T-helper 22 cell (primary cell): ENCODE data around the gene PROKR1.
"Not testable (repeated sequence)": the region's sequence is repeated elsewhere in the genome, so short reads cannot be mapped to it uniquely, and the experiment has no call there.

Experiments
- DNase-seq: peaks from one replicate; pipeline ENCODE4 v3.0.0-alpha.2; 2020; ENCODE audit warnings: low read depth

The PROKR1 gene

GRCh38 chr2:68643011-68643873 is at the start of gene PROKR1:
Gene PROKR1, plus strand, starts transcription at chr2:68643579. Its CDS starts 2,243 bp downstream, at chr2:68645822.
- DNase-seq: no peak

GRCh38 chr2:68594041-68594440 is 49.3 kb upstream of the PROKR1 start:
- no peak for DNase-seq

GRCh38 chr2:68594674-68595492 is 48.5 kb upstream of the PROKR1 start:
- peak; percentile 4 for DNase-seq

GRCh38 chr2:68595493-68595785 is 47.9 kb upstream of the PROKR1 start:
- not testable (repeated sequence) for DNase-seq

- not testable (repeated sequence) for DNase-seq
Measured at GRCh38 chr2:68600495-68600894, 42.9 kb upstream of the PROKR1 start.

DNA sequence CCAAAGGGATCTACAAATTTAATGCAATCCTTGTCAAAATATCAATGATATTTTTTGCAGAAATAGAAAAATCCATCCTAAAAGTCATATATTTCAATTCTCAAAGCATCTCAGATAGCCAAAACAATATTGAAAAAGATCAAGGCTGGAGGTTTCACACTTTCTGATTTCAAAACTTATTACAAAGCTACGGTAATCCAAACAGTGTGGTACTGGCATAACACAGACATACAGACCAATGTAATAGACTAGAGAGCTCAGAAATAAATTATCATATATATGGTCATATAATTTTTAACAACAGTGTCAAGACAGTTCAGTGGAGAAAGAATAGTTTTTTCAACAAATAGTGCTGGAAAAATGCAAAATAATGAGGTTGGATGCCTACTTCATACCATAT is 40.3 kb upstream of the PROKR1 start:
- DNase-seq: no peak

DNA sequence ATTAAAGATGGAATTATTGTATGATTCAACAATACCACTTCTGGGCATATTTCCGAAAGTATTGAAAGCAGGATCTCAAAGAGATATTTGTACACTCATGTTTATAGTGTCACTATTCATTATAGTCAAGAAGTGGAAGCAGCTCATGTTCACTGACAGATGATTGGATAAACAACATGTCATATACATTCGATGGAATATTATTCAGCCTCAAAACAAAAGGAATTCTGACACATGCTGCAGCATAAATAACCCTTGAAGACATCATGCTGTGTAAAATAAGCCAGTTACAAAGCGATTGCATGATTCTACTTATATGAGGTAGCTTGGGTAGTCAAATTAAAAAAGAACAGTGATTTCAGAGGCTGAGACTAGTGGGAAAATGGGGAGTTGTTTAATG is 39.3 kb upstream of the PROKR1 start:
- no peak for DNase-seq

DNA sequence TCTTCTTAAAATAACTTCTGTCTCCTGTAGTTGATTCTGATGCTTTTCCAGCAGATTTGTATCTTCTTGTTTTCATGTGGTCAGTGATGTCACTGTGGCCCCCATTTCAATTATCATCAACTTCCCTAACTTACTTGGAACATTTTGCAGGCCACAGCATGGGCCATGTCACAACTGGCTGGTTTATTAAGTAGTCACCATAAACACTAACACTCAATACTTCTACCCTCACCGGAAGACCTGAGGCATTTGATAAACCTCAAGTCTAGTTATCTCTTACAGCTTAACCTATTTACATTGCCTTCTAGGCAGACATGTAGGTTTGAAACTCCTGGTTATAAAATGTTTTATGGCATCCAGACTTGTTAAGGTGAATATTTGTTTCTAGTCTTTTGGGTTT is 37.4 kb upstream of the PROKR1 start:
- no peak for DNase-seq

GRCh38 chr2:68606759-68607158 is 36.6 kb upstream of the PROKR1 start:
- no peak for DNase-seq

DNA sequence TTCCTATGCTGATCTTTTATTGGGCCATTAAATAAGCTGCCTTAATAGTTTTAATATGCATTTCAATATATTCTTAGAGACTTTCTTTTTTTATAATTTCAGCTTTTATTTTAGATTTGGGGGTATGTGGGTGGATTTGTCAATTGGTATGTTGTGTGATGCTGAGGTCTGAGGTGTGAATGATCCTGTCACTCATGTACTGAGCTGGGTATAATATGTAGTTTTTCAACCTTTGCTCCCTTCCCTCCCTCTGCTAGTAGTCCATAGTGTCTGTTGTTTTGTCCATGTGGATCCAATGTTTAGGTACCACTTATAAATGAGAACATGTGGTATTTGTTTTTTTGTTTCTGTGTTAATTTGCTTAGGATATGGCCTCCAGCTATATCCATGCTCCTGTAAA is 35.5 kb upstream of the PROKR1 start:
- no peak for DNase-seq

DNA sequence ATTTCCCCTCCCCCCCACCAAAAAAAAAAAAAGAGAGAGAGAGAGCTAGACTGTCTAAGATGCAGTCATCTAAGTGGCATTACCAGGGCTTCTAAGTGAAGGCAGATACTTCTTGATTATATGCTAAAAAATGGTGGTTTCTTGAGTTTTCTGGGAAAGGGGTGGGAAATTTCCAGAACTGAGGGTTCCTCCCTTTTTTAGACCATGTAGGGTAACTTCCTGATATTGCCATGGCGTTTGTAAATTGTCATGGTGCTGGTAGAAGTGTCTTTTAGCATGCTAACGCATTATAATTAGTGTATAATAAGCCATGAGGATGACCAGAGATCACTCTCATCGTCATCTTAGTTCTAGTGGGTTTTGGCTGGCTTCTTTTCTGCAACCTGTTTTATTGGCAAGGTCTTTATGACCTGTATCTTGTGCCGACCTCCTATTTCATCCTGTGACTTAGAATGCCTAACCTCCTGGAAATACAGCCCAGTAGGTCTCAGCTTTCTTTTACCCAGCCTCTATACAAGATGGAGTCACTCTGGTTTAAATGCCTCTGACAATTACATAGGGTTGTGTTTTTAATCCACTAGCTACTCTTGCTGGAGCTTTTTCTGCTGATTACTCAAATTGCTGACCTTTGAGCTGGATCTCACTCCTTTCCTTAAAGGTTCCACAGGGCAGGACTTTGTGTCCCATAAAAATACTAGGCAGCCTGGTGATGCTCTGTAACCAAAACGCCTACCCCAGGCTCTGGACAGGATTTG is 30.4 kb upstream of the PROKR1 start:
- DNase-seq: no peak

- DNase-seq: no peak
Measured at GRCh38 chr2:68620772-68621171, 22.6 kb upstream of the PROKR1 start.

DNA sequence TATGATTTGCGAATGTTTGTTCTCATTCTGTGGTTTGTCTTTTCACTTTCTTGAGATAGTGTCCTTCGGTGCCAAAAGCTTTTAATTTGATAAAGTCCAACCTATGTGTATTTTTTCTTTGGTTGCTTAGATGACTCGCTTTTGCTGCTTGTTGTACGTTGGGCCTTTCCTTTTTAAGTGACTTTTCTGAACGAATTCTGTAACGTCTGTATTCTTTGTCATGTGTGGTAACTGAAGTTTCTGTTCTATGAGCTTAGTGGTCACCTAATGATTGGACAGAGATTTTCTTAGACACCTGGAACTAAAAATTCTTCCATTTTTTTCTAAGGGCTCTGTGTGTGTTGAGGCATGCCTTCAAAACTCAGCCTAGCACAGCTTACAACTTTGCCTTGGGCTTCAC is 19.6 kb upstream of the PROKR1 start:
- DNase-seq: no peak

DNA sequence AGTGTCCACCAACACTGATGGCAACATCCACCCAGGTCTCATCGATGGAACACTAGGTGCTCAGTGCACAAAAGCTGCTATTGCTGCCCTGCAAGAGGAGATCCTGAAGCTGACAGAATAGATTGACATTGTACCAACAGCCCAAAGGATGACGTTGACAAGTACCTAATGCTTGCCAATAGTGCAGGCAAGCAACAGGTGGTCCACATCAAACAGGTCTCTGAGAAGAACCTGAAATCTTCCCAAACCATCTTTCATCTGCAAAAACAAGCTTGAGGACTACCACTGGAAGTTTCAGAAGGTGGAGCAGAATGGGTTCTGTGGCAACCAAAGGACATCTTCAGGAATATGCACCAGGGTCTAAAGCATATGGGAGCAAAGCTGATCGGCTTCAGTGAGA is 15.8 kb upstream of the PROKR1 start:
- no peak for DNase-seq

DNA sequence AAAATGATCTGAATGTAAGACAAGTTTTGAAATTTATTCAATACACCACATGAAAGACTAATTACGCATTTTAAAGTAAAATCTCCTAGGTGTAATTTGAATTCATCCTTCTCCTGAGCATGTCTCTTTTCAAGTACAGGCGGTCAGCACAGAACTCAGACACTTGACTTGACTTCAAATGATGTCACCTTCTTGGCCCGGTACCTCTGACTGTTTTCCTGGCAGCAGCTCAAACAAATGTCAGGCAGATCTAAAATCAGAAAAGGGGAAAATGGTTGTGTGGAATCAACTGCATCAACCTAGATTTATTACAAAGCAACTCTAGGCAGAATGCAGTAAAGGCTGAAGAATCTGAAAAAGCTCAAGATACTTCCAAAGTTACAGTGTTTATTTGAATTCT is 11.4 kb upstream of the PROKR1 start:
- no peak for DNase-seq

GRCh38 chr2:68637047-68637446 is 6.3 kb upstream of the PROKR1 start:
- DNase-seq: no peak

DNA sequence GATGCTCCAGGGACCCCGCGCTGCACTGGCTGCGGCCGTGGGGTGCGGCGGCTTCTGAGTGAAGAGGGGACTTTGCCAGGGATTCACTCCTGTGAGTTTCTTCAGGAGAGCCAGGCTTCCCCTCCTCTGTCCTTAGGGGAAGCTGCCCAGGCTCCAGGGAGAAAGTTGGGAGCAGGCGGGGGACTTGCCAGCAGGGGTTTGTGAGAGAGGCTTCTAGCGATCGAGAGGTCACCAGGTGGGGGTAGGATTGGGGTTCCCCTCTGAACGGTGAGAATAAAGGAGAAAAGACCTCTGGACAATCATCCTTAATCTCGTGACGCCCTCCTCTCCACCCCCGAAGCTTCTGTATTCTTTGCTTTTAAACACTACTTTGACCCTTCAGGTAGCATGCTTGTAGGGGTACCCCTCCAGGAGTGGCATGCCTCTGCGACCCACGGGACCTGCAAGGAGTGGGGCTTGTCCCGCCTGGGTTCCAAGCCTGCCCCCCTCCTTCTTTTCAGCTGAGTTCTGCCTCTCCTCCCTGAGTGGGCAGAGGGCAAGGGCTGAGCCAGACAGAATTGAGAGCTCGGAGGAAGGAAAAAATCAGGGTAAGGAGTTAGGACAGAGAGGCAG is 601 bp downstream of the PROKR1 start:
- no peak for DNase-seq

GRCh38 chr2:68645523-68645922 is 2.1 kb downstream of the PROKR1 start:
- DNase-seq: no peak

DNA sequence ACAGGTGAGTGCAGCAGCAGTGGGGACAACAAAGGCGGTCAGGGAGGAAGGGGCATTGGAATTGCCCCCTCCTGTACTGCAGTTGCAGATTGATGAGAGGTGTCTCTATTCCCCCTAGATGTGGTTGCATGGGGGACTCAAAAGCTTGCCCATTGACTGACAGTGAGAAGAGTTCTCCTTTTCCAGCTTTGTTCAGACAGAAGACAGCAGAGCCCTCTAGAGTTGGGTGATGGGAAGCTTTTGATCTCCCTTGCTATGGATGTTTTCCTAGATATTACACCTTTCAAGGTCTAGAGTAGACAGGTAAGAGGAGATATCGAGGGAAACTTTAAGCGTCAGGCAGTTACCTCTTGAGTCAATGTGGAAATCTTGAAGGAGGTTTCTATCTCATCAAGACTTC is 2.9 kb downstream of the PROKR1 start:
- DNase-seq: no peak

DNA sequence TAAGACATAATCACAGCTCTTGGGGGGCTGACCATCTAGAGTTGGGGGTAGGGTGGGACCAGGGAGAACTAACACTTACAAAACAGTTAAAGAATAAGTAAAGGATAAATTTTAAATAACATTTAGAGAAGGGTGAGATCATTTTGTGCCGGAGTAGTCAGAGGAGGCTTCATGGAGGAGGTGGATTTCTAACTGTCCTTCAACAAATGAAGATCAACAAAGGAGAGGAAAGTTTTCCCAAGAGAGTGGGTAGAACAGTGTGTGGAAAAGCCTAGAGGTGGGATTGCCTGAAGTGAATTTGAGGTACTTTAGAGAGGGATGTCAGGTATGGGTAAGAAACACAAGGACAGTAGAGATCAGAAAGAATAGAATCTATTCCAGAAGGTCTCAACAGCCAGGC is 7.3 kb downstream of the PROKR1 start:
- no peak for DNase-seq

GRCh38 chr2:68653034-68653433 is 9.7 kb downstream of the PROKR1 start:
- DNase-seq: no peak

- no peak for DNase-seq
Measured at GRCh38 chr2:68653538-68653982, 10.2 kb downstream of the PROKR1 start.
